GM21576 (cell line): ENCODE results near the gene SRPK2.
"Not testable (repeated sequence)": the region's sequence is repeated elsewhere in the genome, so short reads cannot be mapped to it uniquely, and the experiment has no call there.

Source experiments
- ATAC-seq: cut with Tn5 transposase; IDR thresholded peaks from one replicate; pipeline ENCODE4 v1.9.1; 2021; ENCODE audit warnings: mild to moderate bottlenecking, moderate library complexity; ENCODE audit not compliant: unreplicated experiment

The SRPK2 gene

GRCh38 chr7:105345003-105345402 is 43.7 kb downstream of the SRPK2 start:
- no peak for ATAC-seq

- ATAC-seq, result no peak
These were observed 49.1 kb downstream of the SRPK2 start for GRCh38 chr7:105339404-105340323.

- ATAC-seq, result no peak
These were observed 51.2 kb downstream of the SRPK2 start for GRCh38 chr7:105337529-105337928.

- no peak for ATAC-seq
These were observed 52.7 kb downstream of the SRPK2 start for GRCh38 chr7:105336009-105336408.

GRCh38 chr7:105332661-105333060 is 56.1 kb downstream of the SRPK2 start:
- not testable (repeated sequence) for ATAC-seq

GRCh38 chr7:105330526-105330925 is 58.2 kb downstream of the SRPK2 start:
- no peak for ATAC-seq

GRCh38 chr7:105327201-105327600 is 61.5 kb downstream of the SRPK2 start:
- no peak for ATAC-seq

GRCh38 chr7:105325216-105325904 is 63.4 kb downstream of the SRPK2 start:
- no peak for ATAC-seq

GRCh38 chr7:105324606-105325005 is 64.1 kb downstream of the SRPK2 start:
- ATAC-seq, result not testable (repeated sequence)

GRCh38 chr7:105323366-105323765 is 65.4 kb downstream of the SRPK2 start:
- ATAC-seq, result no peak

GRCh38 chr7:105322655-105323277 is 66.0 kb downstream of the SRPK2 start:
- no peak for ATAC-seq

GRCh38 chr7:105321754-105322455 is 66.8 kb downstream of the SRPK2 start:
- no peak for ATAC-seq

- ATAC-seq, result no peak
These were observed 67.8 kb downstream of the SRPK2 start for GRCh38 chr7:105320896-105321295.

- no peak for ATAC-seq
These were observed 69.1 kb downstream of the SRPK2 start for GRCh38 chr7:105319578-105319977.

GRCh38 chr7:105316578-105317344 is 72.0 kb downstream of the SRPK2 start:
- no peak for ATAC-seq

GRCh38 chr7:105315357-105315756 is 73.4 kb downstream of the SRPK2 start:
- no peak for ATAC-seq

GRCh38 chr7:105309235-105310169 is 79.2 kb downstream of the SRPK2 start:
- no peak for ATAC-seq

- ATAC-seq, result no peak
These were observed 81.5 kb downstream of the SRPK2 start for GRCh38 chr7:105307163-105307672.

- no peak for ATAC-seq
These were observed 82.4 kb downstream of the SRPK2 start for GRCh38 chr7:105306298-105306748.
